Ramos (cell line): ENCODE results near the gene AKAP13.

Source experiments
- in situ Hi-C: fragments of 300-500 bp; cut with MboI; formaldehyde crosslinking; loops from one replicate; pipeline ENCODE4 v1.14.3; 2022; ENCODE audit warnings: low sequenced_read_pairs; ENCODE audit not compliant: unreplicated experiment

Gene AKAP13

GRCh38 chr15:85770096-85771041 lies 390.0 kb downstream of the AKAP13 start:
- in situ Hi-C loops, result no loop called here

GRCh38 chr15:85771271-85771670 lies 390.9 kb downstream of the AKAP13 start:
- in situ Hi-C loops, result no loop called here

- in situ Hi-C loops, result no loop called here
These were observed 391.5 kb downstream of the AKAP13 start for GRCh38 chr15:85771781-85772445.

GRCh38 chr15:85772668-85773067 lies 392.3 kb downstream of the AKAP13 start:
- in situ Hi-C loops, result no loop called here

- in situ Hi-C loops, result no loop called here
These were observed 392.8 kb downstream of the AKAP13 start for GRCh38 chr15:85773249-85773648.

- in situ Hi-C loops, result no loop called here
These were observed 393.6 kb downstream of the AKAP13 start for GRCh38 chr15:85773970-85774369.

- in situ Hi-C loops, result no loop called here
These were observed 397.1 kb downstream of the AKAP13 start for GRCh38 chr15:85777250-85778106.

GRCh38 chr15:85778107-85778776 lies 397.8 kb downstream of the AKAP13 start:
- in situ Hi-C loops, result no loop called here

GRCh38 chr15:85779249-85779648 lies 398.8 kb downstream of the AKAP13 start:
- in situ Hi-C loops, result no loop called here

GRCh38 chr15:85780225-85780985 lies 400.0 kb downstream of the AKAP13 start:
- in situ Hi-C loops, result no loop called here

- in situ Hi-C loops, result no loop called here
These were observed 400.7 kb downstream of the AKAP13 start for GRCh38 chr15:85781099-85781498.

- in situ Hi-C loops, result no loop called here
These were observed 401.7 kb downstream of the AKAP13 start for GRCh38 chr15:85782064-85782463.

GRCh38 chr15:85785887-85786780 lies 405.7 kb downstream of the AKAP13 start:
- in situ Hi-C loops, result no loop called here

GRCh38 chr15:85786781-85787114 lies 406.3 kb downstream of the AKAP13 start:
- in situ Hi-C loops, result no loop called here

GRCh38 chr15:85788771-85789495 lies 408.5 kb downstream of the AKAP13 start:
- in situ Hi-C loops, result no loop called here

- in situ Hi-C loops, result no loop called here
These were observed 409.1 kb downstream of the AKAP13 start for GRCh38 chr15:85789496-85789875.

GRCh38 chr15:85792102-85792731 lies 411.8 kb downstream of the AKAP13 start:
- in situ Hi-C loops, result no loop called here
